Measurements from ENCODE around the gene SAMD15.
"Not testable (repeated sequence)": the region's sequence is repeated elsewhere in the genome, so short reads cannot be mapped to it uniquely, and the experiment has no call there.

The SAMD15 gene

GRCh38 chr14:77375973-77376770 lies 1.0 kb upstream of the SAMD15 start:
- no peak for DNase-seq (ENCODE audit: low read depth)

GRCh38 chr14:77377502-77377844 lies 294 bp downstream of the SAMD15 start:
- DNase-seq (ENCODE audit: low read depth) = no peak

- no peak for DNase-seq (ENCODE audit: low read depth)
These were observed 1.5 kb downstream of the SAMD15 start for GRCh38 chr14:77378701-77379100.

GRCh38 chr14:77390188-77390587 lies 13.0 kb downstream of the SAMD15 start:
- DNase-seq (ENCODE audit: low read depth) = no peak

- no peak for DNase-seq (ENCODE audit: low read depth)
These were observed 23.0 kb downstream of the SAMD15 start for GRCh38 chr14:77400216-77400615.

GRCh38 chr14:77403768-77404167 lies 26.6 kb downstream of the SAMD15 start:
- DNase-seq (ENCODE audit: low read depth) = no peak

- DNase-seq (ENCODE audit: low read depth) = no peak
These were observed 28.9 kb downstream of the SAMD15 start for GRCh38 chr14:77406086-77406485.

- DNase-seq (ENCODE audit: low read depth) = no peak
These were observed 29.5 kb downstream of the SAMD15 start for GRCh38 chr14:77406718-77407117.

- no peak for DNase-seq (ENCODE audit: low read depth)
These were observed 30.0 kb downstream of the SAMD15 start for GRCh38 chr14:77407158-77407557.

GRCh38 chr14:77409131-77409533 lies 32.0 kb downstream of the SAMD15 start:
- DNase-seq (ENCODE audit: low read depth) = no peak

GRCh38 chr14:77415403-77416030 lies 38.3 kb downstream of the SAMD15 start:
- not testable (repeated sequence) for DNase-seq (ENCODE audit: low read depth)

- not testable (repeated sequence) for DNase-seq (ENCODE audit: low read depth)
These were observed 38.9 kb downstream of the SAMD15 start for GRCh38 chr14:77416098-77416497.

- DNase-seq (ENCODE audit: low read depth) = no peak
These were observed 39.7 kb downstream of the SAMD15 start for GRCh38 chr14:77416836-77417235.

- no peak for DNase-seq (ENCODE audit: low read depth)
These were observed 44.0 kb downstream of the SAMD15 start for GRCh38 chr14:77421201-77421600.

GRCh38 chr14:77423423-77423822 lies 46.2 kb downstream of the SAMD15 start, which contains the start of gene NOXRED1:
Gene NOXRED1 (minus strand): TSS chr14:77423523. CDS start chr14:77422889, 634 bp downstream.
- DNase-seq (ENCODE audit: low read depth) = no peak

GRCh38 chr14:77424862-77425261 lies 47.7 kb downstream of the SAMD15 start:
- DNase-seq (ENCODE audit: low read depth) = no peak

- no peak for DNase-seq (ENCODE audit: low read depth)
These were observed 49.2 kb downstream of the SAMD15 start for GRCh38 chr14:77426396-77426795.

- no peak for DNase-seq (ENCODE audit: low read depth)
These were observed 58.9 kb downstream of the SAMD15 start for GRCh38 chr14:77436042-77436441.

GRCh38 chr14:77438596-77438995 lies 61.4 kb downstream of the SAMD15 start:
- DNase-seq (ENCODE audit: low read depth) = no peak

- no peak for DNase-seq (ENCODE audit: low read depth)
These were observed 62.7 kb downstream of the SAMD15 start for GRCh38 chr14:77439861-77440260.

Data from T follicular helper cell (primary cell).